Smooth muscle cell (in vitro differentiated cells): ENCODE results near the gene PCNT. TPM values are rescaled to one million over a fixed set of nuclear protein-coding genes. Genes with fewer than 3 reads are reported as not detected.

ENCODE experiments used
- DNase-seq: peaks from one replicate; lab custom pipeline; 2025; ENCODE audit not compliant: unreplicated experiment; lab: John Stamatoyannopoulos, UW
- H2AFZ ChIP-seq: fragments of 200-600 bp; sonication (generic); 2 replicates; pipeline ENCODE4 v1.6.0; 2016; ENCODE audit warnings: antibody characterized with exemption, low read depth, mild to moderate bottlenecking
- H3F3A ChIP-seq: fragments of 200-600 bp; sonication (generic); 2 replicates; pipeline ENCODE4 v1.6.0; 2017; ENCODE audit warnings: antibody characterized with exemption, low read depth
- H3K27ac ChIP-seq: fragments of 200-600 bp; sonication (generic); 2 replicates; pipeline ENCODE4 v1.5.1; 2016; ENCODE audit warnings: low read depth, mild to moderate bottlenecking
- H3K27me3 ChIP-seq: fragments of 200-600 bp; sonication (generic); 2 replicates; pipeline ENCODE4 v1.6.1; 2016; ENCODE audit warnings: low read depth, mild to moderate bottlenecking
- H3K36me3 ChIP-seq: fragments of 200-600 bp; sonication (generic); 2 replicates; pipeline ENCODE4 v1.5.1; 2016; ENCODE audit warnings: low read depth
- H3K4me1 ChIP-seq: fragments of 200-600 bp; sonication (generic); 2 replicates; pipeline ENCODE4 v1.5.1; 2016; ENCODE audit warnings: low read depth
- H3K4me2 ChIP-seq: fragments of 200-600 bp; sonication (generic); 2 replicates; pipeline ENCODE4 v1.6.0; 2016; ENCODE audit warnings: mild to moderate bottlenecking
- H3K4me3 ChIP-seq: fragments of 200-600 bp; sonication (generic); 2 replicates; pipeline ENCODE4 v1.5.1; 2016; ENCODE audit warnings: mild to moderate bottlenecking
- H3K79me2 ChIP-seq: fragments of 200-600 bp; sonication (generic); 2 replicates; pipeline ENCODE4 v1.6.0; 2016; ENCODE audit warnings: low read depth, mild to moderate bottlenecking
- H3K9ac ChIP-seq: fragments of 200-600 bp; sonication (generic); 2 replicates; pipeline ENCODE4 v1.6.0; 2016; ENCODE audit warnings: low read depth
- H3K9me3 ChIP-seq: fragments of 200-600 bp; sonication (generic); replicated peaks from 2 replicates; pipeline ENCODE4 v1.5.1; 2016; ENCODE audit warnings: low read depth
- H4K20me1 ChIP-seq: fragments of 200-600 bp; sonication (generic); 2 replicates; pipeline ENCODE4 v1.6.0; 2016; ENCODE audit warnings: low read depth
- WGBS: methylation state at CpG from one replicate; pipeline ENCODE4 v1.1.7; 2016; ENCODE audit warnings: low lambda C conversion rate; 5-methylcytosine and 5-hydroxymethylcytosine counted together
- polyA plus RNA-seq: library from polyadenylated mRNA; unstranded; fragments of >200 nt; fragmentation: Nextera tagmentation; extraction: Ambion mirVana; gene quantifications from 2 replicates; pipeline ENCODE4 v1.2.1, GENCODE V29; 2016
- total RNA-seq: library from RNA; depleted of rRNA; stranded (reverse); fragments of >200 nt; gene quantifications from 2 replicates; pipeline ENCODE4 v1.2.3, GENCODE V29; 2014
- TF ChIP-seq, protein P1 (sequence below): fragments of 200-600 bp; sonication (generic); IDR thresholded peaks from 2 replicates; pipeline ENCODE4 v1.5.1; 2017; ENCODE audit warnings: borderline replicate concordance, mild to moderate bottlenecking, antibody characterized with exemption; ENCODE audit not compliant: insufficient read depth, poor library complexity, severe bottlenecking

PCNT gene
- total and polyA plus RNA-seq, 2 experiments from 2014 or later, result 9.3 to 10.8 TPM

DNA sequence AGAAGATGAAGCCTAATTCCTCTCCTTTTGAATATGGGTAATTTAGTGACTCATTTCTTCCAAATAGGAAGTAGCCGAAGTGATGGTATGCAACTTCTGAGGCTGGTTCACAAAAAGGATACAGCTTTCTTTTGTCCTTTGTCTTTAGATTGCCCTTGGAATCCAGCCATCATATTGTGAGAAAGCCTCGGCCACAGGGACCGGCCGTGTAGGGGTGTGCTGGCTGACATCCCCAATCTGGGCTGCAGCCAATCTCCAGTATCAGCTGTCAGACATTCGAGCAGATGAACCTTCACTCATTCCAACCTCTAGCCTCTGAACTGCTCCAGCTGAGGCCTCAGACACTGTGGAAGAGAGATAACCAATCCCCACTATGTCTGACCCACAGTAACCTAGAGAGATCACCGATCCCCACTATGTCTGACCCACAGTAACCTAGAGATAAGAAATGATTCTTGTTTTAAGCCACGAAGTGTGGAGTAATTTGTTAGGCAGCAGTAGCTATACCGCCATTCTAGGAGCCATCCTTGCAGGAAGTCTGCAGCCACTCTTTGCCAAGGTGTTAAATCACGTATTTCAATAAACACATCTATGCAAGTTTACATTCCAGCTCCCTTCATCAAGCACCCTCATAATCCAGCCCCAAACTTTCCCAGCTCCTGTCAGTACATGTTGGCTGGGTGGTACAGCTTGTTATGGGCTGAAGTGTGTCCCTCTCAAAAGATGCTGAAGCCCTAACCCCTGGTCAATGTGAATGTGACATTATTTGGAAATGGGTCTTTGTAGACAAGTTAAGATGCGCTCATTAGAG is 131.8 kb downstream of the PCNT start:
- H4K20me1 ChIP-seq, result peaks cover 11% of the 10 kb centered on the region
- H3F3A ChIP-seq, result no peaks in the 10 kb centered on the region
- no peak overlapping the region for H3K4me3 ChIP-seq
- TF ChIP-seq, protein P1, sequence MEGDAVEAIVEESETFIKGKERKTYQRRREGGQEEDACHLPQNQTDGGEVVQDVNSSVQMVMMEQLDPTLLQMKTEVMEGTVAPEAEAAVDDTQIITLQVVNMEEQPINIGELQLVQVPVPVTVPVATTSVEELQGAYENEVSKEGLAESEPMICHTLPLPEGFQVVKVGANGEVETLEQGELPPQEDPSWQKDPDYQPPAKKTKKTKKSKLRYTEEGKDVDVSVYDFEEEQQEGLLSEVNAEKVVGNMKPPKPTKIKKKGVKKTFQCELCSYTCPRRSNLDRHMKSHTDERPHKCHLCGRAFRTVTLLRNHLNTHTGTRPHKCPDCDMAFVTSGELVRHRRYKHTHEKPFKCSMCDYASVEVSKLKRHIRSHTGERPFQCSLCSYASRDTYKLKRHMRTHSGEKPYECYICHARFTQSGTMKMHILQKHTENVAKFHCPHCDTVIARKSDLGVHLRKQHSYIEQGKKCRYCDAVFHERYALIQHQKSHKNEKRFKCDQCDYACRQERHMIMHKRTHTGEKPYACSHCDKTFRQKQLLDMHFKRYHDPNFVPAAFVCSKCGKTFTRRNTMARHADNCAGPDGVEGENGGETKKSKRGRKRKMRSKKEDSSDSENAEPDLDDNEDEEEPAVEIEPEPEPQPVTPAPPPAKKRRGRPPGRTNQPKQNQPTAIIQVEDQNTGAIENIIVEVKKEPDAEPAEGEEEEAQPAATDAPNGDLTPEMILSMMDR, result no peak
- no peaks in the 10 kb centered on the region for H3K9me3 ChIP-seq
- H3K4me1 ChIP-seq, result peaks cover 9% of the 10 kb centered on the region
- WGBS, result 78% methylated on average over 10 of the region's 10 CpGs
- no peak overlapping the region for H2AFZ ChIP-seq
- H3K27me3 ChIP-seq, result no peaks in the 10 kb centered on the region
- peaks cover 20% of the 10 kb centered on the region for H3K79me2 ChIP-seq
- no peak overlapping the region for H3K9ac ChIP-seq
- H3K4me2 ChIP-seq, result no peak overlapping the region
- H3K36me3 ChIP-seq, result no peaks in the 10 kb centered on the region
- no peak for DNase-seq
- H3K27ac ChIP-seq, result peak overlapping the region; percentile 17

DNA sequence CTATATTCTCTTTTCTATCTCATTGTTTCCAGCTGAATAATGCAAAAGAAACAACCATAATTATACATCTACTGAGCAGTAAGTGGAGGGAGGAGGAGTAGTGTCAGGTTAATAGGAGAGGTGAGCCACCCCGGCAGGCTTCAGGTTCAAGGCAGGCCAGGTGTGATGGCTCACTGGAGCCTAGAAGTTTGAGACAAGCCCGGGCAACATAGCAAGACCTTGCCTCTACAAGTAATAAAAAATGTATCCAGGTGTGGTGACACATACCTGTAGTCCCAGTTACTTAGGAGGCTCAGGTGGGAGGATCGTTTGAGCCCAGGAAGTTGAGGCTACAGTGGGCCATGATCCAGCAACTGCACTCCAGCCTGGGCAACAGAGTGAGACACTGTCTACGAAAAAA is 132.8 kb downstream of the PCNT start:
- Histone ChIP-seq H3F3A (no peaks in the 10 kb centered on the region), H3K4me2 (no peak overlapping the region), H2AFZ (no peak overlapping the region), H4K20me1 (peaks cover 20% of the 10 kb centered on the region), H3K36me3 (no peaks in the 10 kb centered on the region), H3K4me3 (no peak overlapping the region), H3K27ac (peak overlapping the region; percentile 92), H3K79me2 (peaks cover 30% of the 10 kb centered on the region), H3K9me3 (no peaks in the 10 kb centered on the region), H3K9ac (no peak overlapping the region), H3K4me1 (peaks cover 9% of the 10 kb centered on the region), H3K27me3 (no peaks in the 10 kb centered on the region)
- no peak for DNase-seq
- TF ChIP-seq, protein P1, result no peak
- WGBS, result 91% methylated on average over 4 of the region's 4 CpGs

DNA sequence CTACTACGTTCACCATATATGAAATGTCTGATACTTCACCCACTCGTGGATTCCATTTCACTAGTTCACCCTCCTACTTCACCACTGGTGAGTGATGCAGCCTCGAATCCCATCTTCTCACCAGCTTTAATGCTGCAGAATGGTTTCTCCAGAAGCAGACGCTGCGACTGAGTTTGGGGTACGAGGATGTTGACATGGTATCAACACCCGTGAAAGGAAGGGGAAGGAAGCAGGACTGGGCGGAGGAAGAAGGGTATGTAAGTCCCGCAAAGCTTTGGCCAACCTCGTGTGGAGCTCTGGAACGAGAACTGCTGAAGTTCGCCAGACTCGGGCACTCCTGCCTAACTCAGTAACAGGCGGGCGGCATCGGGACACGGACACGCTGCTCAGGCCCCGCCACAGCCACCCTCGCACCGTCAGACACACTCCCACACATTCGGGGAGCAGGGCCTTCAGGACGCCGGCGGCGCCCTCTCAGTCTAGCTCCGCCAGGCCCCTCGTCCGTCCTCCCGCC is 133.9 kb downstream of the PCNT start:
- Histone ChIP-seq H3K4me1 (peaks cover 9% of the 10 kb centered on the region), H3F3A (no peaks in the 10 kb centered on the region), H4K20me1 (peaks cover 31% of the 10 kb centered on the region), H3K4me3 (peak overlapping the region; percentile 78), H3K79me2 (peaks cover 41% of the 10 kb centered on the region), H3K27ac (peak overlapping the region; percentile 92), H3K27me3 (no peaks in the 10 kb centered on the region), H3K9me3 (no peaks in the 10 kb centered on the region), H3K9ac (peak overlapping the region; percentile 93), H3K36me3 (no peaks in the 10 kb centered on the region), H2AFZ (peak overlapping the region; percentile 98), H3K4me2 (peak overlapping the region; percentile 95)
- peak; percentile 62 for DNase-seq
- WGBS, result 4% methylated on average over 30 of the region's 30 CpGs
- TF ChIP-seq, protein P1, result no peak
